ENCODE data around the gene P4HA3.

P4HA3 gene

GRCh38 chr11:74299015-74299414 lies 12.4 kb downstream of the P4HA3 start:
- H3K4me3 ChIP-seq (ENCODE audit: low read depth, low read length), result no peak overlapping the region
- no peak for TF ChIP-seq CTCF (IDR thresholded peaks at IDR 0.05; ENCODE audit: low read depth, low read length, missing control alignments)
- no peak for DNase-seq (ENCODE audit: low read depth)

GRCh38 chr11:74297484-74297883 lies 14.0 kb downstream of the P4HA3 start:
- TF ChIP-seq CTCF (IDR thresholded peaks at IDR 0.05; ENCODE audit: low read depth, low read length, missing control alignments), result no peak
- H3K4me3 ChIP-seq (ENCODE audit: low read depth, low read length), result no peak overlapping the region
- no peak for DNase-seq (ENCODE audit: low read depth)

GRCh38 chr11:74288911-74289310 lies 22.5 kb downstream of the P4HA3 start:
- DNase-seq (ENCODE audit: low read depth), result no peak
- TF ChIP-seq CTCF (IDR thresholded peaks at IDR 0.05; ENCODE audit: low read depth, low read length, missing control alignments), result no peak
- H3K4me3 ChIP-seq (ENCODE audit: low read depth, low read length), result no peak overlapping the region

GRCh38 chr11:74288161-74288560 lies 23.3 kb downstream of the P4HA3 start:
- H3K4me3 ChIP-seq (ENCODE audit: low read depth, low read length), result no peak overlapping the region
- DNase-seq (ENCODE audit: low read depth), result no peak
- no peak for TF ChIP-seq CTCF (IDR thresholded peaks at IDR 0.05; ENCODE audit: low read depth, low read length, missing control alignments)

GRCh38 chr11:74284466-74284865 lies 27.0 kb downstream of the P4HA3 start:
- no peak for DNase-seq (ENCODE audit: low read depth)
- no peak for TF ChIP-seq CTCF (IDR thresholded peaks at IDR 0.05; ENCODE audit: low read depth, low read length, missing control alignments)
- no peak overlapping the region for H3K4me3 ChIP-seq (ENCODE audit: low read depth, low read length)

GRCh38 chr11:74283580-74284180 lies 27.8 kb downstream of the P4HA3 start:
- TF ChIP-seq CTCF (IDR thresholded peaks at IDR 0.05; ENCODE audit: low read depth, low read length, missing control alignments), result no peak
- H3K4me3 ChIP-seq (ENCODE audit: low read depth, low read length), result no peak overlapping the region
- no peak for DNase-seq (ENCODE audit: low read depth)

GRCh38 chr11:74282914-74283371 lies 28.5 kb downstream of the P4HA3 start:
- H3K4me3 ChIP-seq (ENCODE audit: low read depth, low read length), result no peak overlapping the region
- no peak for TF ChIP-seq CTCF (IDR thresholded peaks at IDR 0.05; ENCODE audit: low read depth, low read length, missing control alignments)
- no peak for DNase-seq (ENCODE audit: low read depth)
